Inflammatory macrophage treated with lipopolysaccharide for 1 hour (primary cell): ENCODE measurements around the gene TYRO3.

Source experiments
- DNase-seq, 2 donors: peaks; one replicate each; pipeline ENCODE4 v3.0.0-alpha.2; 2020 to 2022

Gene TYRO3

DNA sequence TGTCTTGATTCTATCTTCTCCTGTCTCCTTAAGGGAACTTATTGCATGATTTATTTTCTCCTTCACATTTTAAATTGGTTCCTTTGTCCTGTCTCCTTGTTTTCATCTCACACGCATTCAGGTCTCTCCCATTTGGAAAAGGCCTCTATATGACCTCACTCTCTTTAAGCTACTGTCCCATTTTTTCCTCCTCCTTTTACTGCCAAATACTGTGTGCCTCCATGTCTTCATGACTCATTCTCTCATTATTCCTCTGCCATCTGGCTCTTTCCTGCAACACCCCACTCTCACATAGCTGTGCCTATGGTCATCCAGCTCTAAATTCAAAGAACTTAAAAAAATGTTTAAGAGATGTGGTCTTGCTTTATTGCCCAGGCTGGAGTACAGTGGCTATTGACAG is 48.0 kb downstream of the TYRO3 start:
- DNase-seq, result no peak

- no peak for DNase-seq
These were observed 50.1 kb downstream of the TYRO3 start for GRCh38 chr15:41609123-41609522.

DNA sequence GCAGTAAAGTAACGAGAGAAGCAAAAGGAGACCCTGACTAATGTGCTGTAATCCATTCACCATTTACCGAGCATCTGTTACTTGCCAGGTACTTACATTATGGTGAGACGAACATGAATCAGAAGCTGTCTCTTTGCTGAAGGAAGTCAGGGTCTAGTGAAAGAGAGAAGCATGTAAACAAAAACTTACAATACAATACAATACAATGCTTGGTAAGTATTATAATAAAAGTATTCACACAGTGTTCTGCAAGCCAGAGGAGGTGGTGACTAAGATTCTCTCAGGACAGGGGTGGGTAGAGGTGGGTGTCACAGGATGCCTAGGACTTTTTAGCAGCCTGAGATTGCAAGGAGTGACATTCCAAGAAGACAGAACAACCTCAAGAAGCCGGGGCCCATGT is 51.0 kb downstream of the TYRO3 start:
- no peak for DNase-seq

GRCh38 chr15:41620536-41621199 is 61.7 kb downstream of the TYRO3 start:
- no peak for DNase-seq

GRCh38 chr15:41621200-41622193 is 62.5 kb downstream of the TYRO3 start:
- peak; percentile 43 to 53 for DNase-seq

DNA sequence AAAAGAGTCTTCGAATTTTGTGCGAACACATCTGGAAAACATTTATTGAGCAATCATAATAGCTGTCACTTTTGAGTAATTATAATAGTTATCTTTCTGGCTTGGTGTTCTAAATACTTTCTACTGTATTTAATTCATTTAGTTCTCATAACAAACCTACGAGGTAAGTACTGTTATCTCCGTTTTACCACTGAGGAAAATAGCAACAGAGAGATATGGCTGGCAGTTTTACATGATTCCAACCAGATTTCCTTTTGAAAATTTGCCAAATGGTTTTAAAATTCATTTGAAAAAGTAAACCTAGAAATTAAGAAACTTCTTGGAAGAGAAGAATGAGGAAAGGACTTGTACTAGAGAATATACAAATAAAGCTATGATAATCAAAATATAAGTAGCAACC is 63.9 kb downstream of the TYRO3 start:
- DNase-seq, result no peak

GRCh38 chr15:41627203-41627602 is 68.2 kb downstream of the TYRO3 start:
- no peak for DNase-seq

- peak; percentile 69 to 91 for DNase-seq
These were observed 70.5 kb downstream of the TYRO3 start for GRCh38 chr15:41629463-41629862.

- no peak for DNase-seq
These were observed 70.9 kb downstream of the TYRO3 start for GRCh38 chr15:41629883-41630282.

DNA sequence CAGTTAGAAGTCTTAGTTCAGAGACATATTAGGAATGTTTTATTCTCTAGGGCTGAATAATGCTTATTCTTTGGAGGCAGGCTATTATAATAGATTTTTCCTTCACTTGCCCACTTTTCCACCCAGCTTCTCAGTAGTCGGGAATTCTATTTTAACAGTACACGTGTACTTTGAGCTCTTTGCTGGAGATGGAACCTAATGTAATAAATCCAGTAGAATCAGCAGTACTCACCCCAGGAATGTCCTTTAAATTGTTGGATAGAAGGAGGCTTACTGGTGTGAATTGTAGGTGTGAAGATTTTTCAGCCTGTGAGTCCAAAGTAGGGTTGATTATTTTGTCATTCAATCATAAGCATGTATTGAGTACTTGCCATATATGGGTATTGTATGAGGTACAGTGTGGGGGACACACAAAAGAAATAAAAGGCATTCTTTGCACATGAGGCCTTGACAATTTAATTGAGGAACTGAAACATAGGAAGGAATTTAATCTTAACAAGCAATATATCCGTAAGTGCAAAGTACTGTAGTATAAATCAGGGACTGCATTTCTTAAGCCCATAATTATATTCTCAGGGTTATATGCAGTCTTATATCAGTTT is 71.7 kb downstream of the TYRO3 start:
- DNase-seq, result peak in 1 of 2 donors; percentile 18

- no peak for DNase-seq
These were observed 73.0 kb downstream of the TYRO3 start for GRCh38 chr15:41631880-41632470.
